HepG2 (cell line): ENCODE data around the gene SIN3A. TPM values are rescaled to one million over a fixed set of nuclear protein-coding genes. Genes with fewer than 3 reads are reported as not detected.

Source experiments
- ATAC-seq: fragments of 200-7000 bp; cut with Tn5 transposase; 3 replicates; pipeline ENCODE4 v1.9.1; 2020; ENCODE audit warnings: mild to moderate bottlenecking, moderate library complexity
- BruUV-seq: library from RNA; stranded (reverse); fragments of 400-500 nt; replicated peaks from 2 replicates; lab custom pipeline; 2021; lab: Mats Ljungman, UMichigan
- CTCF ChIA-PET: fragments of 300-600 bp; formaldehyde crosslinking; extraction: SDS; loops from one replicate; lab custom pipeline; 2021; ENCODE audit warnings: low total read pairs, inconsistent platforms, low intra/inter-chr PET ratio; lab: Yijun Ruan, JAX
- POLR2A ChIA-PET: fragments of 350-600 bp; sonication (Branson Sonifier 250); formaldehyde crosslinking; loops from one replicate; lab custom pipeline; 2020; ENCODE audit warnings: antibody characterized with exemption, inconsistent platforms; lab: Yijun Ruan, JAX
- DNase-seq: peaks from one replicate; pipeline ENCODE4 v3.0.0-alpha.2; 2015; ENCODE audit warnings: low spot score
- FAIRE-seq: peaks from 3 replicates; lab custom pipeline; 2011; peaks lifted over from hg19 to GRCh38; lab: Jason Lieb, UNC
- H2AFZ ChIP-seq: one replicate; pipeline ENCODE4 v1.6.1; 2011; ENCODE audit warnings: low read length, inconsistent platforms
- H3K27ac ChIP-seq: fragments of 300-600 bp; 3 replicates; pipeline ENCODE4 v1.8.0; 2011; ENCODE audit warnings: mixed run types, mild to moderate bottlenecking, mixed read lengths, low read length, inconsistent platforms; ENCODE audit not compliant: insufficient read depth; ENCODE audit errors: extremely low read length
- H3K27me3 ChIP-seq, 2 experiments: fragments of 200-600 bp in 1 of 2; 2 replicates in 1 of 2; 3 replicates in 1 of 2; pipeline versions ENCODE4 v1.6.0 to v1.8.0; 2011; ENCODE audit warnings: low read length in 2 of 2, mild to moderate bottlenecking in 2 of 2, moderate library complexity in 2 of 2, inconsistent platforms in 1 of 2; ENCODE audit not compliant: insufficient read depth in 2 of 2, control insufficient read depth in 1 of 2
- H3K36me3 ChIP-seq, 2 experiments: fragments of 200-600 bp in 1 of 2; replicated peaks in 1 of 2; 2 replicates in 1 of 2; 3 replicates in 1 of 2; pipeline versions ENCODE4 v1.5.1 to v1.8.0; 2011; ENCODE audit warnings: low read length in 2 of 2, inconsistent platforms in 1 of 2; ENCODE audit not compliant: insufficient read depth in 2 of 2, control insufficient read depth in 1 of 2
- H3K4me1 ChIP-seq: 2 replicates; pipeline ENCODE4 v1.5.1; 2012; ENCODE audit warnings: low read length, inconsistent platforms; ENCODE audit not compliant: insufficient read depth
- H3K4me2 ChIP-seq: 2 replicates; pipeline ENCODE4 v1.6.0; 2011; ENCODE audit warnings: low read depth, low read length, inconsistent platforms
- H3K4me3 ChIP-seq, 3 experiments: fragments of 200-600 bp in 1 of 3; sonication (generic), shearing (Covaris generic) in 1 of 3; replicated peaks in 1 of 3; 2 replicates each; pipeline ENCODE4 v1.5.1; 2011 to 2016; ENCODE audit warnings: low read length in 3 of 3, inconsistent platforms in 2 of 3, low read depth in 2 of 3, mild to moderate bottlenecking in 2 of 3, control low read depth in 1 of 3, mixed read lengths in 1 of 3; ENCODE audit not compliant: insufficient read depth in 1 of 3
- H3K79me2 ChIP-seq: one replicate; pipeline ENCODE4 v1.6.1; 2011; ENCODE audit warnings: low read length, inconsistent platforms; ENCODE audit not compliant: insufficient read depth
- H3K9ac ChIP-seq: 2 replicates; pipeline ENCODE4 v1.6.0; 2011; ENCODE audit warnings: mild to moderate bottlenecking, low read depth, low read length, inconsistent platforms; ENCODE audit not compliant: insufficient read depth
- H3K9me3 ChIP-seq: 2 replicates; pipeline ENCODE4 v1.5.1; 2012; ENCODE audit warnings: mild to moderate bottlenecking, low read length
- H4K20me1 ChIP-seq: 2 replicates; pipeline ENCODE4 v1.6.0; 2011; ENCODE audit warnings: inconsistent platforms, mild to moderate bottlenecking, low read length, moderate library complexity; ENCODE audit not compliant: insufficient read depth
- PHF8 ChIP-seq: sonication (generic); formaldehyde crosslinking; IDR thresholded peaks from 2 replicates; pipeline ENCODE4 v1.5.0; 2020; ENCODE audit warnings: missing genetic modification reagents
- SNRNP70 ChIP-seq: fragments of 200-400 bp; formaldehyde crosslinking; IDR thresholded peaks from 2 replicates; pipeline ENCODE4 v1.6.1; 2017; ENCODE audit warnings: mild to moderate bottlenecking, low read depth, low read length, moderate library complexity
- ZC3H4 ChIP-seq: sonication (generic); formaldehyde crosslinking; IDR thresholded peaks from 2 replicates; pipeline ENCODE4 v1.4.0; 2020; ENCODE audit warnings: missing genetic modification reagents, borderline replicate concordance
- ZNF224 ChIP-seq: sonication (generic); formaldehyde crosslinking; IDR thresholded peaks from 2 replicates; pipeline ENCODE4 v1.5.0; 2020; ENCODE audit warnings: mild to moderate bottlenecking, missing genetic modification reagents
- ZNF530 ChIP-seq: sonication (generic); formaldehyde crosslinking; IDR thresholded peaks from 2 replicates; pipeline ENCODE4 v1.5.0; 2020; ENCODE audit warnings: low read depth, mild to moderate bottlenecking, missing genetic modification reagents
- WGBS: methylation state at CpG from one replicate; pipeline ENCODE4 v1.1.6; 2017; ENCODE audit warnings: low lambda C conversion rate; 5-methylcytosine and 5-hydroxymethylcytosine counted together
- in situ Hi-C: cut with HindIII; loops from 2 replicates; pipeline ENCODE4 v1.10.0; 2017; ENCODE audit warnings: low pct_unique_long_range_greater_than_20kb; ENCODE audit not compliant: extremely low pct_ligation_motif_present
- intact Hi-C: fragments of 100-400 bp; cut with micrococcal nuclease; formaldehyde crosslinking; loops from one replicate; pipeline ENCODE4 v1.10.0; 2022; ENCODE audit not compliant: unreplicated experiment
- polyA plus RNA-seq, 8 experiments: library from polyadenylated mRNA; depleted of rRNA in 3 of 8; stranded (reverse) in 7 of 8; unstranded in 1 of 8; fragments of >200 nt; fragmentation: Illumina TruSeq in 4 of 8; extraction: Trizol in 4 of 8; gene quantifications; 2 replicates each; pipeline versions ENCODE4 v1.2.1 to v1.2.3, GENCODE V29; 2011 to 2016; ENCODE audit warnings: low read depth in 4 of 8, missing spikeins in 1 of 8, mixed read lengths in 1 of 8; ENCODE audit not compliant: insufficient read depth in 1 of 8
- total RNA-seq, 5 experiments: library from RNA; depleted of rRNA; stranded (reverse); fragments of >200 nt; fragmentation: Illumina TruSeq; extraction: Trizol; gene quantifications; 2 replicates each; pipeline ENCODE4 v1.2.3, GENCODE V29; 2016; ENCODE audit warnings: low read depth in 1 of 5
- TF ChIP-seq, protein P1 (sequence below): sonication (generic); formaldehyde crosslinking; IDR thresholded peaks from 2 replicates; pipeline ENCODE4; 2020; ENCODE audit warnings: missing genetic modification reagents, mild to moderate bottlenecking, borderline replicate concordance
- TF ChIP-seq, protein P2 (sequence below): sonication (generic); formaldehyde crosslinking; IDR thresholded peaks from 2 replicates; pipeline ENCODE4 v1.4.0; 2020; ENCODE audit warnings: missing genetic modification reagents
- TF ChIP-seq, protein P3 (sequence below): sonication (generic); formaldehyde crosslinking; IDR thresholded peaks from 2 replicates; pipeline ENCODE4 v1.5.0; 2020; ENCODE audit warnings: mild to moderate bottlenecking, missing genetic modification reagents

Gene SIN3A
- total and polyA plus RNA-seq, 2 of the 13 experiments (the other 11 are each of a cell fraction or from before 2014, with no cell fraction given), result 16.1 to 28.1 TPM

DNA sequence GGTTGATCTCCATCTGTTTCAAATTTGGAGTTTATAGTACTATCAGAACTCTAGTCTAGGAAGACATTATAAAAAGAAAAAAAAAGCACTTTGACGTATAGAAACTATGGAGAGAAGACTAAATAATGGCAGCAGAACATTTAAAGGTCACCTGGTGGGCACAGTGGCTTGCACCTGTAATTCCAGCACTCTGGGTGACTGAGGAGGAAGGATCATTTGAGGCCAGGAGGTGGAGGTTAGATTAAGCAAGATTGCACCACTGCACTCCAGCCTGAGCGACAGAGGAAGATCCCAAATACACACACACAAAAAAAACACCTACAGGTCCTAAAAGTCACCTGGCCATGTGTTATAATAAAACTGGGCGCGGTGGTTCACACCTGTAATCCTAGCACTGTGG lies 13.8 kb downstream of the SIN3A start:
- 98% methylated on average over 4 of the region's 4 CpGs for WGBS

DNA sequence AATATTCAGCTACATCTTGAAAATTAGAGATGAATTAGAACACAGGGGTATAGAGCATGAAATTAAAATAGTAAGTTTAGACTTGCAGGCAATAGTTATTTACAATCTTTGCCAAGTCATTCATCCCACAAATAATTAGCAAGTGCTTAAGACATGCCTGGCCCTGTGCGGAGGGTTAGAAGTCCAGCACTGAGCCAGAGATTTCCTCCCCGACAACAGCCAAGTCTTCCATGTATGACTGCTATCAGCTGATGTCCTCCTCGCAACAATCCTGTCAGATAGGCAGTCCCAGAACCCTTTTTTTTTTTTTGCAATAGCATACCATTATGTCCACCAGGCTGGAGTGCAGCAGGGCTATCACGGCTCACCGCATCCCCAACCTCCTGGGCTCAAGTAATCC lies 14.6 kb downstream of the SIN3A start:
- Histone ChIP-seq H3K9ac (no peak overlapping the region), H3K4me1 (no peaks in the 10 kb centered on the region), H2AFZ (no peak overlapping the region), H3K79me2 (peaks cover 83% of the 10 kb centered on the region), H3K27ac (no peak overlapping the region), H3K36me3 (peaks cover 4 to 16% of the 10 kb centered on the region in 2 experiments; a peak in 4 of 5 replicates), H3K4me3 (no peak overlapping the region), H3K27me3 (no peaks in the 10 kb centered on the region), H4K20me1 (peaks cover 16% of the 10 kb centered on the region), H3K9me3 (no peaks in the 10 kb centered on the region), H3K4me2 (no peak overlapping the region)
- intact Hi-C loops, result no loop called here
- ChIA-PET POLR2A (no interaction called here), CTCF (no interaction called here)
- no peak for FAIRE-seq
- no peak for ATAC-seq
- WGBS, result 95% methylated on average over 5 of the region's 5 CpGs
- in situ Hi-C loops, result no loop called here
- DNase-seq, result no peak
- no TSS peak for BruUV-seq
- no peak for TF ChIP-seq SNRNP70
- TF ChIP-seq, protein P1, sequence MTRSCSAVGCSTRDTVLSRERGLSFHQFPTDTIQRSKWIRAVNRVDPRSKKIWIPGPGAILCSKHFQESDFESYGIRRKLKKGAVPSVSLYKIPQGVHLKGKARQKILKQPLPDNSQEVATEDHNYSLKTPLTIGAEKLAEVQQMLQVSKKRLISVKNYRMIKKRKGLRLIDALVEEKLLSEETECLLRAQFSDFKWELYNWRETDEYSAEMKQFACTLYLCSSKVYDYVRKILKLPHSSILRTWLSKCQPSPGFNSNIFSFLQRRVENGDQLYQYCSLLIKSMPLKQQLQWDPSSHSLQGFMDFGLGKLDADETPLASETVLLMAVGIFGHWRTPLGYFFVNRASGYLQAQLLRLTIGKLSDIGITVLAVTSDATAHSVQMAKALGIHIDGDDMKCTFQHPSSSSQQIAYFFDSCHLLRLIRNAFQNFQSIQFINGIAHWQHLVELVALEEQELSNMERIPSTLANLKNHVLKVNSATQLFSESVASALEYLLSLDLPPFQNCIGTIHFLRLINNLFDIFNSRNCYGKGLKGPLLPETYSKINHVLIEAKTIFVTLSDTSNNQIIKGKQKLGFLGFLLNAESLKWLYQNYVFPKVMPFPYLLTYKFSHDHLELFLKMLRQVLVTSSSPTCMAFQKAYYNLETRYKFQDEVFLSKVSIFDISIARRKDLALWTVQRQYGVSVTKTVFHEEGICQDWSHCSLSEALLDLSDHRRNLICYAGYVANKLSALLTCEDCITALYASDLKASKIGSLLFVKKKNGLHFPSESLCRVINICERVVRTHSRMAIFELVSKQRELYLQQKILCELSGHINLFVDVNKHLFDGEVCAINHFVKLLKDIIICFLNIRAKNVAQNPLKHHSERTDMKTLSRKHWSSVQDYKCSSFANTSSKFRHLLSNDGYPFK (CRISPR knock-in tag), result no peak
- TF ChIP-seq, protein P2, sequence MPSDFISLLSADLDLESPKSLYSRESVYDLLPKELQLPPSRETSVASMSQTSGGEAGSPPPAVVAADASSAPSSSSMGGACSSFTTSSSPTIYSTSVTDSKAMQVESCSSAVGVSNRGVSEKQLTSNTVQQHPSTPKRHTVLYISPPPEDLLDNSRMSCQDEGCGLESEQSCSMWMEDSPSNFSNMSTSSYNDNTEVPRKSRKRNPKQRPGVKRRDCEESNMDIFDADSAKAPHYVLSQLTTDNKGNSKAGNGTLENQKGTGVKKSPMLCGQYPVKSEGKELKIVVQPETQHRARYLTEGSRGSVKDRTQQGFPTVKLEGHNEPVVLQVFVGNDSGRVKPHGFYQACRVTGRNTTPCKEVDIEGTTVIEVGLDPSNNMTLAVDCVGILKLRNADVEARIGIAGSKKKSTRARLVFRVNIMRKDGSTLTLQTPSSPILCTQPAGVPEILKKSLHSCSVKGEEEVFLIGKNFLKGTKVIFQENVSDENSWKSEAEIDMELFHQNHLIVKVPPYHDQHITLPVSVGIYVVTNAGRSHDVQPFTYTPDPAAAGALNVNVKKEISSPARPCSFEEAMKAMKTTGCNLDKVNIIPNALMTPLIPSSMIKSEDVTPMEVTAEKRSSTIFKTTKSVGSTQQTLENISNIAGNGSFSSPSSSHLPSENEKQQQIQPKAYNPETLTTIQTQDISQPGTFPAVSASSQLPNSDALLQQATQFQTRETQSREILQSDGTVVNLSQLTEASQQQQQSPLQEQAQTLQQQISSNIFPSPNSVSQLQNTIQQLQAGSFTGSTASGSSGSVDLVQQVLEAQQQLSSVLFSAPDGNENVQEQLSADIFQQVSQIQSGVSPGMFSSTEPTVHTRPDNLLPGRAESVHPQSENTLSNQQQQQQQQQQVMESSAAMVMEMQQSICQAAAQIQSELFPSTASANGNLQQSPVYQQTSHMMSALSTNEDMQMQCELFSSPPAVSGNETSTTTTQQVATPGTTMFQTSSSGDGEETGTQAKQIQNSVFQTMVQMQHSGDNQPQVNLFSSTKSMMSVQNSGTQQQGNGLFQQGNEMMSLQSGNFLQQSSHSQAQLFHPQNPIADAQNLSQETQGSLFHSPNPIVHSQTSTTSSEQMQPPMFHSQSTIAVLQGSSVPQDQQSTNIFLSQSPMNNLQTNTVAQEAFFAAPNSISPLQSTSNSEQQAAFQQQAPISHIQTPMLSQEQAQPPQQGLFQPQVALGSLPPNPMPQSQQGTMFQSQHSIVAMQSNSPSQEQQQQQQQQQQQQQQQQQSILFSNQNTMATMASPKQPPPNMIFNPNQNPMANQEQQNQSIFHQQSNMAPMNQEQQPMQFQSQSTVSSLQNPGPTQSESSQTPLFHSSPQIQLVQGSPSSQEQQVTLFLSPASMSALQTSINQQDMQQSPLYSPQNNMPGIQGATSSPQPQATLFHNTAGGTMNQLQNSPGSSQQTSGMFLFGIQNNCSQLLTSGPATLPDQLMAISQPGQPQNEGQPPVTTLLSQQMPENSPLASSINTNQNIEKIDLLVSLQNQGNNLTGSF, result no peak
- no peak for TF ChIP-seq ZNF224 (CRISPR knock-in tag)

More for the DNA sequence above, 13.8 kb downstream of the SIN3A start:
- Histone ChIP-seq H3K79me2 (peaks cover 82% of the 10 kb centered on the region), H2AFZ (no peak overlapping the region), H3K9me3 (no peaks in the 10 kb centered on the region), H3K27me3 (no peaks in the 10 kb centered on the region), H3K4me2 (no peak overlapping the region), H3K27ac (no peak overlapping the region), H3K4me3 (no peak overlapping the region), H3K9ac (no peak overlapping the region), H3K36me3 (peaks cover 4 to 16% of the 10 kb centered on the region in 2 experiments; a peak in 4 of 5 replicates), H3K4me1 (no peaks in the 10 kb centered on the region), H4K20me1 (peaks cover 13% of the 10 kb centered on the region)
- BruUV-seq, result no TSS peak
- intact Hi-C loops, result no loop called here
- TF ChIP-seq, protein P3, sequence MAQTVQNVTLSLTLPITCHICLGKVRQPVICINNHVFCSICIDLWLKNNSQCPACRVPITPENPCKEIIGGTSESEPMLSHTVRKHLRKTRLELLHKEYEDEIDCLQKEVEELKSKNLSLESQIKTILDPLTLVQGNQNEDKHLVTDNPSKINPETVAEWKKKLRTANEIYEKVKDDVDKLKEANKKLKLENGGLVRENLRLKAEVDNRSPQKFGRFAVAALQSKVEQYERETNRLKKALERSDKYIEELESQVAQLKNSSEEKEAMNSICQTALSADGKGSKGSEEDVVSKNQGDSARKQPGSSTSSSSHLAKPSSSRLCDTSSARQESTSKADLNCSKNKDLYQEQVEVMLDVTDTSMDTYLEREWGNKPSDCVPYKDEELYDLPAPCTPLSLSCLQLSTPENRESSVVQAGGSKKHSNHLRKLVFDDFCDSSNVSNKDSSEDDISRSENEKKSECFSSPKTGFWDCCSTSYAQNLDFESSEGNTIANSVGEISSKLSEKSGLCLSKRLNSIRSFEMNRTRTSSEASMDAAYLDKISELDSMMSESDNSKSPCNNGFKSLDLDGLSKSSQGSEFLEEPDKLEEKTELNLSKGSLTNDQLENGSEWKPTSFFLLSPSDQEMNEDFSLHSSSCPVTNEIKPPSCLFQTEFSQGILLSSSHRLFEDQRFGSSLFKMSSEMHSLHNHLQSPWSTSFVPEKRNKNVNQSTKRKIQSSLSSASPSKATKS (CRISPR knock-in tag), result no peak
- TF ChIP-seq ZC3H4 (CRISPR knock-in tag), result no peak
- no peak for TF ChIP-seq ZNF530 (CRISPR knock-in tag)
- TF ChIP-seq PHF8 (CRISPR knock-in tag), result no peak
- CTCF ChIA-PET, result no interaction called here
- in situ Hi-C loops, result no loop called here
- POLR2A ChIA-PET, result no interaction called here
- FAIRE-seq, result no peak
- DNase-seq, result no peak
- no peak for ATAC-seq
